Keratinocyte (primary cell): Measurements from ENCODE around the gene LSAMP. TPM values are rescaled to one million over a fixed set of nuclear protein-coding genes. Genes with fewer than 3 reads are reported as not detected.

Experiments used
- DNase-seq: peaks from one replicate; pipeline ENCODE4 v3.0.0-alpha.2; 2011; ENCODE audit warnings: low read depth, missing footprints, low spot score
- FAIRE-seq: peaks from 2 replicates; lab custom pipeline; 2011; peaks lifted over from hg19 to GRCh38; lab: Jason Lieb, UNC
- H2AFZ ChIP-seq: 2 replicates; pipeline ENCODE4 v1.6.0; 2012; ENCODE audit warnings: low read length, control low read depth, inconsistent platforms; ENCODE audit not compliant: control insufficient read depth
- H3K27ac ChIP-seq: 2 replicates; pipeline ENCODE4 v1.5.1; 2011; ENCODE audit warnings: low read length; ENCODE audit not compliant: control insufficient read depth, insufficient read depth
- H3K27me3 ChIP-seq: 3 replicates; pipeline ENCODE4 v1.6.0; 2011; ENCODE audit warnings: low read length; ENCODE audit not compliant: control insufficient read depth, insufficient read depth; ENCODE audit errors: extremely low read depth
- H3K36me3 ChIP-seq, 2 experiments: 2 replicates in 1 of 2; 3 replicates in 1 of 2; pipeline ENCODE4 v1.5.1; 2011; ENCODE audit warnings: low read length in 2 of 2, mild to moderate bottlenecking in 1 of 2; ENCODE audit not compliant: control insufficient read depth in 2 of 2, insufficient read depth in 2 of 2; ENCODE audit errors: extremely low read depth in 1 of 2
- H3K4me1 ChIP-seq: 3 replicates; pipeline ENCODE4 v1.5.1; 2011; ENCODE audit warnings: low read length; ENCODE audit not compliant: control insufficient read depth, insufficient read depth; ENCODE audit errors: extremely low read depth
- H3K4me2 ChIP-seq: 3 replicates; pipeline ENCODE4 v1.6.0; 2011; ENCODE audit warnings: low read depth, low read length; ENCODE audit not compliant: control insufficient read depth, insufficient read depth; ENCODE audit errors: extremely low read depth
- H3K4me3 ChIP-seq, 3 experiments: fragments of 200-600 bp in 1 of 3; sonication (generic) in 1 of 3; 2 replicates in 2 of 3; 3 replicates in 1 of 3; pipeline ENCODE4 v1.5.1; 2011 to 2016; ENCODE audit warnings: low read length in 3 of 3, mild to moderate bottlenecking in 3 of 3, control low read depth in 2 of 3, inconsistent platforms in 1 of 3, low read depth in 1 of 3, mixed read lengths in 1 of 3, mixed run types in 1 of 3, moderate library complexity in 1 of 3; ENCODE audit not compliant: control insufficient read depth in 2 of 3, insufficient read depth in 2 of 3; ENCODE audit errors: extremely low read depth in 1 of 3
- H3K79me2 ChIP-seq: 2 replicates; pipeline ENCODE4 v1.6.0; 2012; ENCODE audit warnings: low read length; ENCODE audit not compliant: control insufficient read depth, insufficient read depth
- H3K9ac ChIP-seq: 3 replicates; pipeline ENCODE4 v1.6.0; 2011; ENCODE audit warnings: low read length; ENCODE audit not compliant: control insufficient read depth, insufficient read depth; ENCODE audit errors: extremely low read depth
- H3K9me1 ChIP-seq: 3 replicates; pipeline ENCODE4 v1.6.0; 2011; ENCODE audit warnings: low read length; ENCODE audit not compliant: control insufficient read depth, insufficient read depth; ENCODE audit errors: extremely low read depth
- H3K9me3 ChIP-seq: 2 replicates; pipeline ENCODE4 v1.5.1; 2012; ENCODE audit warnings: low read depth, low read length; ENCODE audit not compliant: control insufficient read depth
- H4K20me1 ChIP-seq: 3 replicates; pipeline ENCODE4 v1.6.0; 2011; ENCODE audit warnings: low read length; ENCODE audit not compliant: control insufficient read depth, insufficient read depth; ENCODE audit errors: extremely low read depth
- EZH2 ChIP-seq: IDR thresholded peaks from one replicate; pipeline ENCODE4 v1.6.1; 2012; ENCODE audit warnings: inconsistent platforms, mild to moderate bottlenecking, low read length, moderate library complexity
- dilution Hi-C: fragments of 300-500 bp; cut with MboI; formaldehyde crosslinking; loops from one replicate; pipeline ENCODE4 v1.7.0; 2020; ENCODE audit warnings: low sequenced_read_pairs; ENCODE audit not compliant: extremely low pct_ligation_motif_present
- polyA plus RNA-seq, 5 experiments: library from polyadenylated mRNA; depleted of rRNA in 3 of 5; stranded (reverse) in 3 of 5; stranded (forward) in 1 of 5; unstranded in 1 of 5; fragments of >200 nt; gene quantifications; 1 replicate in 1 of 5; 2 replicates in 3 of 5; 3 replicates in 1 of 5; pipeline versions ENCODE4 v1.2.1 to v1.2.3, GENCODE V29; 2011 to 2012; ENCODE audit warnings: missing spikeins in 2 of 5, low read depth in 1 of 5, low replicate concordance in 1 of 5
- TF ChIP-seq, protein P1 (sequence below), 3 experiments: IDR thresholded peaks in 1 of 3; conservative IDR thresholded peaks in 1 of 3; optimal IDR thresholded peaks in 1 of 3; 2 replicates in 2 of 3; 3 replicates in 1 of 3; pipeline versions ENCODE3 to v1.5.1; 2011; ENCODE audit warnings: low read length in 3 of 3, mild to moderate bottlenecking in 3 of 3, moderate library complexity in 2 of 3, control low read depth in 1 of 3, inconsistent platforms in 1 of 3; ENCODE audit not compliant: insufficient read depth in 2 of 3; ENCODE audit errors: extremely low read depth in 1 of 3

The LSAMP gene
- polyA plus RNA-seq, 1 donor (not counting 4 experiments of a cell fraction or from before 2014, with no cell fraction given): 0.12 TPM

DNA sequence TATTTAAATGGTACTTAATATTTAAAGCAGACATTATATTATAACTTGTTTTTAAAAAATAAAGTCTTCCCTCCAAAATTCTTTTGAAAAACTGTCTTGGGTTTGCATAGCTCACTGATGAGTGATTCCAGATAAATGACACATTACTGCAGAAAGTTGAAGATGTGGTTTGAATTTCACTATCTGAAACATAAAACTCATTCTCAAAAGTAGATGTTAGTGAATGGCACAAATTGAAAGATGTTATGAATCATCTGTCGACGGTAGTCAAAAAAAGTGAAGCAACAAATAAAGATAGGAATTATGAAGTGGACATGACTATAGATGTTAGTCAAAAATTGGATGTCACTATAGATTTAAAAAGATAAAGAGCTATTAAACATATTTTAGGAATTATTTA is 541.4 kb downstream of the LSAMP start:
- Histone ChIP-seq H3K9me1 (no peaks in the 10 kb centered on the region), H3K27me3 (no peaks in the 10 kb centered on the region), H3K27ac (no peak overlapping the region), H3K4me1 (no peaks in the 10 kb centered on the region), H2AFZ (no peak overlapping the region), H3K79me2 (no peaks in the 10 kb centered on the region), H4K20me1 (no peaks in the 10 kb centered on the region), H3K36me3 (no peaks in the 10 kb centered on the region), H3K9me3 (no peaks in the 10 kb centered on the region), H3K4me2 (no peak overlapping the region), H3K4me3 (no peak overlapping the region), H3K9ac (no peak overlapping the region)
- TF ChIP-seq, protein P1, sequence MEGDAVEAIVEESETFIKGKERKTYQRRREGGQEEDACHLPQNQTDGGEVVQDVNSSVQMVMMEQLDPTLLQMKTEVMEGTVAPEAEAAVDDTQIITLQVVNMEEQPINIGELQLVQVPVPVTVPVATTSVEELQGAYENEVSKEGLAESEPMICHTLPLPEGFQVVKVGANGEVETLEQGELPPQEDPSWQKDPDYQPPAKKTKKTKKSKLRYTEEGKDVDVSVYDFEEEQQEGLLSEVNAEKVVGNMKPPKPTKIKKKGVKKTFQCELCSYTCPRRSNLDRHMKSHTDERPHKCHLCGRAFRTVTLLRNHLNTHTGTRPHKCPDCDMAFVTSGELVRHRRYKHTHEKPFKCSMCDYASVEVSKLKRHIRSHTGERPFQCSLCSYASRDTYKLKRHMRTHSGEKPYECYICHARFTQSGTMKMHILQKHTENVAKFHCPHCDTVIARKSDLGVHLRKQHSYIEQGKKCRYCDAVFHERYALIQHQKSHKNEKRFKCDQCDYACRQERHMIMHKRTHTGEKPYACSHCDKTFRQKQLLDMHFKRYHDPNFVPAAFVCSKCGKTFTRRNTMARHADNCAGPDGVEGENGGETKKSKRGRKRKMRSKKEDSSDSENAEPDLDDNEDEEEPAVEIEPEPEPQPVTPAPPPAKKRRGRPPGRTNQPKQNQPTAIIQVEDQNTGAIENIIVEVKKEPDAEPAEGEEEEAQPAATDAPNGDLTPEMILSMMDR (optimal IDR thresholded peaks at IDR 0.05 in 1 of 3, IDR thresholded peaks at IDR 0.05 in 1 of 3, conservative IDR thresholded peaks at IDR 0.05 in 1 of 3; ENCODE audit: extremely low read depth in 1 of 3, insufficient read depth in 2 of 3, low read length in 3 of 3): no peak
- no peak for TF ChIP-seq EZH2
- no peak for FAIRE-seq
- DNase-seq: no peak
- dilution Hi-C loops: no loop called here

DNA sequence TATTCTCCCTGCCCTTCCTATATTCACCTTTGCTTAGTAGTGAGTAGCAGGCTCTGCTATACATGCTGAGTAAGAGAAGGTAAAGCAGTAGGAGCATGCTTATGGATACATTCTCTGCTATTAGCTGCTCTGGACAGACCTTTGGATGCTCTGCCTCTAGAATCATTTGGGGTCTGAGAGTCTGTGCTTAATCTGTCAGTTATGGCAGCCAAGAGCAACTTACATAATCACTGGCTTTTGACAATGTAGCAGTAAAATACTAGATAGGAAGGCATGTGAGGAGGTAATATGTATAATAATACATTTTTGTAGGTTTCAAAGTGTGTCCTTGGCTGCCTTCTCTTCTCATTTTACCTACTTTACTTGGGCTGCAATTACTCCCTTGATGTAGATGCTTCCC is 544.3 kb downstream of the LSAMP start:
- H3K27me3 ChIP-seq: no peaks in the 10 kb centered on the region
- no peak overlapping the region for H3K4me2 ChIP-seq
- no peak for TF ChIP-seq EZH2
- TF ChIP-seq, protein P1 (optimal IDR thresholded peaks at IDR 0.05 in 1 of 3, IDR thresholded peaks at IDR 0.05 in 1 of 3, conservative IDR thresholded peaks at IDR 0.05 in 1 of 3; ENCODE audit: extremely low read depth in 1 of 3, insufficient read depth in 2 of 3, low read length in 3 of 3): no peak
- no peaks in the 10 kb centered on the region for H3K4me1 ChIP-seq
- dilution Hi-C loops: no loop called here
- DNase-seq (no peak), FAIRE-seq (no peak)
- no peak overlapping the region for H3K4me3 ChIP-seq
- no peak overlapping the region for H3K27ac ChIP-seq
- no peak overlapping the region for H2AFZ ChIP-seq
- H4K20me1 ChIP-seq: no peaks in the 10 kb centered on the region
- H3K9me3 ChIP-seq: no peaks in the 10 kb centered on the region
- no peaks in the 10 kb centered on the region for H3K36me3 ChIP-seq
- no peaks in the 10 kb centered on the region for H3K79me2 ChIP-seq
- H3K9me1 ChIP-seq: no peaks in the 10 kb centered on the region
- no peak overlapping the region for H3K9ac ChIP-seq
